Neural progenitor cell (in vitro differentiated cells): ENCODE results near the gene PIWIL1.

Source experiments
- EZH2 ChIP-seq: fragments of 200-600 bp; sonication (generic); IDR thresholded peaks from 2 replicates; pipeline ENCODE4 v1.6.1; 2017; ENCODE audit warnings: antibody characterized with exemption, mild to moderate bottlenecking, moderate library complexity
- EZH2phosphoT487 ChIP-seq: fragments of 200-600 bp; sonication (generic); IDR thresholded peaks from 2 replicates; pipeline ENCODE4 v1.6.1; 2017; ENCODE audit warnings: antibody characterized with exemption
- TF ChIP-seq, protein P1 (sequence below): fragments of 200-600 bp; sonication (generic); IDR thresholded peaks from 2 replicates; pipeline ENCODE4 v1.5.1; 2017; ENCODE audit warnings: antibody characterized with exemption, mild to moderate bottlenecking

DNA sequence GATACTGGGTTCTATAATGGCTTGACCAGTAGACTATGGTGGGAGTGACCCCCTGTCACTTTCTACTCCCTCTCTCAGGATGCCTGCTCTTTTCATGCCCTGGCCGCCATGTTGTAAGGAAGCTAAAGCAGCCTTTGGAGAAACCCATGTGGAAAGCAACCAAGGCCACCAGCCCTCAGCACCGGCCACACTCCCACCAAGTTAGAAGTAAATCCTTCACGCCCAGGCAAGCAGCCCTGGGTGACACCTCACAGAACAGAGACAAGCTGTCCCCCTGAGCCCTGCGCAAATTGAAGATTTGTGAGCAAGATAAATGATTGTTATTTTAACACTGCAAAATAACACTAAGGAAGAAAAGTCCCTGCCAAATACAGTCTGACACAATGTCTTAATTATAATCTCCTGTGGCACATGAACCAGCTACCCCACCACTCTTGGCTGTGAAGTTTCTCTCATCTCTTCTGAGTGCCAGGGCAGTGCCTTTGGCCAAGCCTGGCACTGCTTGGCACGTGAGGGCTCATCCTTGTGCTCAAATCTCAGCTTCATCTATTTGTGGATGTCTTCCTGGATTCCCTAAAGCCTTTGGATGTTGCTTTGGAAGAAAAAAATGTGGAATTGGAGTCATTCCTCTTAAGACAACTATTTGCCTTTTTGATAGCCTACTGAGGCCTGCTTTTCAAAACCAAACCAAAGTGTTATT is 39.2 kb upstream of the PIWIL1 start:
- TF ChIP-seq EZH2 (no peak), EZH2phosphoT487 (no peak)
- TF ChIP-seq, protein P1, sequence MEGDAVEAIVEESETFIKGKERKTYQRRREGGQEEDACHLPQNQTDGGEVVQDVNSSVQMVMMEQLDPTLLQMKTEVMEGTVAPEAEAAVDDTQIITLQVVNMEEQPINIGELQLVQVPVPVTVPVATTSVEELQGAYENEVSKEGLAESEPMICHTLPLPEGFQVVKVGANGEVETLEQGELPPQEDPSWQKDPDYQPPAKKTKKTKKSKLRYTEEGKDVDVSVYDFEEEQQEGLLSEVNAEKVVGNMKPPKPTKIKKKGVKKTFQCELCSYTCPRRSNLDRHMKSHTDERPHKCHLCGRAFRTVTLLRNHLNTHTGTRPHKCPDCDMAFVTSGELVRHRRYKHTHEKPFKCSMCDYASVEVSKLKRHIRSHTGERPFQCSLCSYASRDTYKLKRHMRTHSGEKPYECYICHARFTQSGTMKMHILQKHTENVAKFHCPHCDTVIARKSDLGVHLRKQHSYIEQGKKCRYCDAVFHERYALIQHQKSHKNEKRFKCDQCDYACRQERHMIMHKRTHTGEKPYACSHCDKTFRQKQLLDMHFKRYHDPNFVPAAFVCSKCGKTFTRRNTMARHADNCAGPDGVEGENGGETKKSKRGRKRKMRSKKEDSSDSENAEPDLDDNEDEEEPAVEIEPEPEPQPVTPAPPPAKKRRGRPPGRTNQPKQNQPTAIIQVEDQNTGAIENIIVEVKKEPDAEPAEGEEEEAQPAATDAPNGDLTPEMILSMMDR = no peak
